OCI-LY3 (cell line): ENCODE results near the gene ZNF8.

ENCODE experiments used
- H2AFZ ChIP-seq: fragments of 200-600, 300-600 bp; shearing (Covaris generic); 2 replicates; pipeline ENCODE4 v1.6.0; 2014; ENCODE audit warnings: antibody characterized with exemption, low read depth, low read length
- H3K27ac ChIP-seq: fragments of 200-600, 300-600 bp; sonication (generic); 2 replicates; pipeline ENCODE4 v1.5.1; 2014; ENCODE audit warnings: mild to moderate bottlenecking, low read length, moderate library complexity, mixed read lengths
- H3K27me3 ChIP-seq: fragments of 200-600, 300-600 bp; sonication (generic); 2 replicates; pipeline ENCODE4 v1.6.1; 2014; ENCODE audit warnings: low read depth, low read length, mixed read lengths
- H3K36me3 ChIP-seq: fragments of 200-600, 300-600 bp; sonication (generic); replicated peaks from 2 replicates; pipeline ENCODE3; 2014; ENCODE audit warnings: low read depth, low read length, mixed read lengths
- H3K4me1 ChIP-seq: fragments of 300-600, 200-600 bp; sonication (generic); 2 replicates; pipeline ENCODE4 v1.6.1; 2014; ENCODE audit warnings: low read length, mixed read lengths
- H3K4me2 ChIP-seq: fragments of 200-600, 300-600 bp; sonication (generic); 2 replicates; pipeline ENCODE4 v1.6.1; 2014; ENCODE audit warnings: low read length, mixed read lengths
- H3K4me3 ChIP-seq: fragments of 300-600, 200-600 bp; sonication (generic); 2 replicates; pipeline ENCODE4 v1.5.1; 2014; ENCODE audit warnings: antibody characterized with exemption, mild to moderate bottlenecking, low read length, moderate library complexity
- H3K79me2 ChIP-seq: fragments of 300-600, 200-600 bp; shearing (Covaris generic); 2 replicates; pipeline ENCODE4 v1.6.1; 2014; ENCODE audit warnings: mild to moderate bottlenecking, low read length, mixed read lengths
- H3K9ac ChIP-seq: fragments of 300-600, 200-600 bp; shearing (Covaris generic); 2 replicates; pipeline ENCODE4 v1.6.0; 2014; ENCODE audit warnings: mild to moderate bottlenecking, low read length, moderate library complexity
- H3K9me3 ChIP-seq: fragments of 200-600, 300-600 bp; shearing (Covaris generic); 2 replicates; pipeline ENCODE4 v1.6.1; 2014; ENCODE audit warnings: low read length, mixed read lengths; ENCODE audit not compliant: insufficient read depth
- H4K20me1 ChIP-seq: fragments of 200-600, 300-600 bp; sonication (generic); 2 replicates; pipeline ENCODE4 v1.6.1; 2016; ENCODE audit warnings: low read length, mixed read lengths; ENCODE audit not compliant: insufficient read depth
- CTCF ChIP-seq: fragments of 200-600, 300-600 bp; sonication (generic); IDR thresholded peaks from 2 replicates; pipeline ENCODE4 v1.5.1; 2014; ENCODE audit warnings: antibody characterized with exemption, low read length, low read depth
- EZH2phosphoT487 ChIP-seq: fragments of 200-600 bp; shearing (Covaris generic); IDR thresholded peaks from 2 replicates; pipeline ENCODE4 v1.6.1; 2018; ENCODE audit warnings: antibody characterized with exemption, mixed run types, low read depth

ZNF8 gene

GRCh38 chr19:58279042-58279924, 528 bp downstream of the ZNF8 start:
- peak overlapping the region; percentile 41 for H3K27ac ChIP-seq
- peak overlapping the region; percentile 82 for H2AFZ ChIP-seq
- peaks cover 14% of the 10 kb centered on the region for H3K9me3 ChIP-seq
- peak overlapping the region; percentile 90 for H3K4me2 ChIP-seq
- H3K79me2 ChIP-seq: peaks cover 55% of the 10 kb centered on the region
- peak overlapping the region; percentile 88 for H3K9ac ChIP-seq
- H3K4me1 ChIP-seq: peaks cover 13% of the 10 kb centered on the region
- TF ChIP-seq CTCF: no peak
- no peak for TF ChIP-seq EZH2phosphoT487
- H4K20me1 ChIP-seq: no peaks in the 10 kb centered on the region
- H3K36me3 ChIP-seq: peaks cover 67% of the 10 kb centered on the region
- no peaks in the 10 kb centered on the region for H3K27me3 ChIP-seq
- peak overlapping the region; percentile 84 for H3K4me3 ChIP-seq

DNA sequence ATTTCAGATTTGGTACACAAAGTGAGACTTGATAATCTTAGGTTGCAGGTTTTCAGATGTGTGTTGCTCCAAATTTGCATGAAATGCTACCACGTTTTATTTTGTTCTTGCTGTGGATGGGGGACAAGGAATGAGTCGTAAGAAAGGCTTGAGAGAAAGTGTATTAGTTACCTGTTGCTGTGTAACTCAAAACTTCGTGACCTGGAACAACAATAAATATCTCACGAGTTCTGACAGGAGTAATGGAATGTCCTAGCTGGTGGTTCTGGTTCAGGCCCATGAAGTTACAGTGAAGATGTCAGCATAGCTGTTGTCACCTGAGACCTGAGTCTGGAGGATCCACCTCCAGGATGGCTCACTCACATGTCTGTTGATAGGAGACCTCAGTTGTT, 1.2 kb downstream of the ZNF8 start:
- no peaks in the 10 kb centered on the region for H3K27me3 ChIP-seq
- H4K20me1 ChIP-seq: no peaks in the 10 kb centered on the region
- H3K27ac ChIP-seq: no peak overlapping the region
- peaks cover 13% of the 10 kb centered on the region for H3K4me1 ChIP-seq
- H3K36me3 ChIP-seq: peaks cover 65% of the 10 kb centered on the region
- peak overlapping the region; percentile 90 for H3K4me2 ChIP-seq
- H3K4me3 ChIP-seq: peak overlapping the region; percentile 84
- H3K9ac ChIP-seq: peak overlapping the region; percentile 88
- peaks cover 14% of the 10 kb centered on the region for H3K9me3 ChIP-seq
- H3K79me2 ChIP-seq: peaks cover 57% of the 10 kb centered on the region
- TF ChIP-seq EZH2phosphoT487: no peak
- TF ChIP-seq CTCF: no peak
- no peak overlapping the region for H2AFZ ChIP-seq

- H3K36me3 ChIP-seq: peaks cover 81% of the 10 kb centered on the region
- peaks cover 52% of the 10 kb centered on the region for H3K79me2 ChIP-seq
- no peak overlapping the region for H2AFZ ChIP-seq
- TF ChIP-seq CTCF: no peak
- TF ChIP-seq EZH2phosphoT487: no peak
- H3K4me3 ChIP-seq: no peak overlapping the region
- H3K27ac ChIP-seq: no peak overlapping the region
- no peak overlapping the region for H3K9ac ChIP-seq
- no peak overlapping the region for H3K4me2 ChIP-seq
- no peaks in the 10 kb centered on the region for H3K27me3 ChIP-seq
- peaks cover 14% of the 10 kb centered on the region for H3K9me3 ChIP-seq
- H3K4me1 ChIP-seq: peaks cover 9% of the 10 kb centered on the region; the same call in 1 of the 2 replicates
- no peaks in the 10 kb centered on the region for H4K20me1 ChIP-seq
Measured at GRCh38 chr19:58284199-58284598, 5.4 kb downstream of the ZNF8 start.

GRCh38 chr19:58291943-58292342, 13.2 kb downstream of the ZNF8 start:
- Histone ChIP-seq H3K9me3 (peaks cover 25% of the 10 kb centered on the region; the same call in 1 of the 2 replicates), H3K79me2 (peaks cover 8% of the 10 kb centered on the region), H3K27me3 (no peaks in the 10 kb centered on the region), H3K4me1 (no peaks in the 10 kb centered on the region), H4K20me1 (no peaks in the 10 kb centered on the region), H3K36me3 (peaks cover 87% of the 10 kb centered on the region), H3K4me2 (no peak overlapping the region), H2AFZ (no peak overlapping the region), H3K27ac (no peak overlapping the region), H3K4me3 (no peak overlapping the region), H3K9ac (no peak overlapping the region)
- no peak for TF ChIP-seq CTCF
- no peak for TF ChIP-seq EZH2phosphoT487
